Neural cell (in vitro differentiated cells): ENCODE results near the gene GNB1.

ENCODE experiments used
- EP300 ChIP-seq: fragments of 450-650 bp; conservative IDR thresholded peaks from 2 replicates; pipeline ENCODE4 v1.6.1; 2014; ENCODE audit warnings: antibody characterized with exemption, mild to moderate bottlenecking, moderate library complexity; ENCODE audit not compliant: poor library complexity, severe bottlenecking
- EZH2 ChIP-seq: fragments of 200-600, 300-800 bp; shearing (Covaris generic), sonication (generic); IDR thresholded peaks from 2 replicates; pipeline ENCODE4 v1.6.1; 2014; ENCODE audit warnings: antibody characterized with exemption, low read length, borderline replicate concordance, mild to moderate bottlenecking; ENCODE audit not compliant: insufficient read depth, poor library complexity, severe bottlenecking
- POLR2AphosphoS5 ChIP-seq: IDR thresholded peaks from 2 replicates; pipeline ENCODE4 v1.6.1; 2012
- TAF1 ChIP-seq: IDR thresholded peaks from 2 replicates; pipeline ENCODE4 v1.6.1; 2012; ENCODE audit warnings: low read depth
- TF ChIP-seq, protein P1 (sequence below): fragments of 450-650 bp; IDR thresholded peaks from 2 replicates; pipeline ENCODE4 v1.5.1; 2014; ENCODE audit warnings: antibody characterized with exemption, mild to moderate bottlenecking, moderate library complexity; ENCODE audit not compliant: poor library complexity, severe bottlenecking
- TF ChIP-seq, protein P2 (sequence below): IDR thresholded peaks from 2 replicates; pipeline ENCODE4 v1.6.1; 2012; ENCODE audit warnings: borderline replicate concordance

DNA sequence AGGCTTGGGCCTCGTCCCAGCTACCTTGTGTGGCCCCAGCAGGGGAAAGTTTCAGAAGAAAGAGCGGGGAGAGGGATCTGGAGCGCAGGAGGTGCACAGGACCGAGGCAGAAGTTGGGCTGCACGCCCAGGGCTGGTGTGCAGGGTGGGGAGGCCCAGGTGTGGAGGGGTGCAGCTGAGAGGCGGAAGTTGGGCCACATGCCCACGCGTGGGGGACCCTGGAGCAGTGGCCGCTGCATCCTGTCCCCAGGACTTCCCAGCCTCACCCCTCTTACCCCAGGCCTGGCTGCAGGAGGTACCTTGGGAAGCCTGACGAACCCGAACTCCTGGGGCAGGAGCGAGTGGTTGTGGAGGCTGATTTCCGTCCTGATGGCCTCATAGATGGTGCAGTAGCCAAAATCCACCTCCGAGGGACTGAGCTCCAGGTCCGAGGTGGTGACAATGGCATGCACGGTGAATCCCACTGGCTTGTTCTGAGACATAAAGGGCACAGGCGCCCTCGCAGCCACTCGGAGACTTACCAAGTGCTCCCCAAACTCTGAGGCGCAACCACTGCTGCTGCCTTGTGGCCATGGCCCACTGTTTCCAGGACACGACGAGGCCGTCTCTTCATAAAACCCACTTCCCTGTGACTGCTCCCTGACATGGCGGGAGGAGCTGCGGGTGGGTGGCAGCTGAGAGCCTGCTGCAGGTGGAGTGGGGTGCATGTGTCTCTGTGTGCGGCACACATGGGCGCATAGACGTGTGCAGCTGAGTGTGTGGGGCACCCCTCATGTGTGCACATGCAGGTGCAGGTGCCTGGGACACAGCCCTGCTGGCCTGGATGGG is 48.6 kb upstream of the GNB1 start:
- TF ChIP-seq EZH2 (no peak), EP300 (no peak), TAF1 (no peak), POLR2AphosphoS5 (no peak)
- TF ChIP-seq, protein P1, sequence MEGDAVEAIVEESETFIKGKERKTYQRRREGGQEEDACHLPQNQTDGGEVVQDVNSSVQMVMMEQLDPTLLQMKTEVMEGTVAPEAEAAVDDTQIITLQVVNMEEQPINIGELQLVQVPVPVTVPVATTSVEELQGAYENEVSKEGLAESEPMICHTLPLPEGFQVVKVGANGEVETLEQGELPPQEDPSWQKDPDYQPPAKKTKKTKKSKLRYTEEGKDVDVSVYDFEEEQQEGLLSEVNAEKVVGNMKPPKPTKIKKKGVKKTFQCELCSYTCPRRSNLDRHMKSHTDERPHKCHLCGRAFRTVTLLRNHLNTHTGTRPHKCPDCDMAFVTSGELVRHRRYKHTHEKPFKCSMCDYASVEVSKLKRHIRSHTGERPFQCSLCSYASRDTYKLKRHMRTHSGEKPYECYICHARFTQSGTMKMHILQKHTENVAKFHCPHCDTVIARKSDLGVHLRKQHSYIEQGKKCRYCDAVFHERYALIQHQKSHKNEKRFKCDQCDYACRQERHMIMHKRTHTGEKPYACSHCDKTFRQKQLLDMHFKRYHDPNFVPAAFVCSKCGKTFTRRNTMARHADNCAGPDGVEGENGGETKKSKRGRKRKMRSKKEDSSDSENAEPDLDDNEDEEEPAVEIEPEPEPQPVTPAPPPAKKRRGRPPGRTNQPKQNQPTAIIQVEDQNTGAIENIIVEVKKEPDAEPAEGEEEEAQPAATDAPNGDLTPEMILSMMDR, result no peak
- TF ChIP-seq, protein P2, sequence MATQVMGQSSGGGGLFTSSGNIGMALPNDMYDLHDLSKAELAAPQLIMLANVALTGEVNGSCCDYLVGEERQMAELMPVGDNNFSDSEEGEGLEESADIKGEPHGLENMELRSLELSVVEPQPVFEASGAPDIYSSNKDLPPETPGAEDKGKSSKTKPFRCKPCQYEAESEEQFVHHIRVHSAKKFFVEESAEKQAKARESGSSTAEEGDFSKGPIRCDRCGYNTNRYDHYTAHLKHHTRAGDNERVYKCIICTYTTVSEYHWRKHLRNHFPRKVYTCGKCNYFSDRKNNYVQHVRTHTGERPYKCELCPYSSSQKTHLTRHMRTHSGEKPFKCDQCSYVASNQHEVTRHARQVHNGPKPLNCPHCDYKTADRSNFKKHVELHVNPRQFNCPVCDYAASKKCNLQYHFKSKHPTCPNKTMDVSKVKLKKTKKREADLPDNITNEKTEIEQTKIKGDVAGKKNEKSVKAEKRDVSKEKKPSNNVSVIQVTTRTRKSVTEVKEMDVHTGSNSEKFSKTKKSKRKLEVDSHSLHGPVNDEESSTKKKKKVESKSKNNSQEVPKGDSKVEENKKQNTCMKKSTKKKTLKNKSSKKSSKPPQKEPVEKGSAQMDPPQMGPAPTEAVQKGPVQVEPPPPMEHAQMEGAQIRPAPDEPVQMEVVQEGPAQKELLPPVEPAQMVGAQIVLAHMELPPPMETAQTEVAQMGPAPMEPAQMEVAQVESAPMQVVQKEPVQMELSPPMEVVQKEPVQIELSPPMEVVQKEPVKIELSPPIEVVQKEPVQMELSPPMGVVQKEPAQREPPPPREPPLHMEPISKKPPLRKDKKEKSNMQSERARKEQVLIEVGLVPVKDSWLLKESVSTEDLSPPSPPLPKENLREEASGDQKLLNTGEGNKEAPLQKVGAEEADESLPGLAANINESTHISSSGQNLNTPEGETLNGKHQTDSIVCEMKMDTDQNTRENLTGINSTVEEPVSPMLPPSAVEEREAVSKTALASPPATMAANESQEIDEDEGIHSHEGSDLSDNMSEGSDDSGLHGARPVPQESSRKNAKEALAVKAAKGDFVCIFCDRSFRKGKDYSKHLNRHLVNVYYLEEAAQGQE, result no peak
